Type B pancreatic cell (in vitro differentiated cells): ENCODE results near the gene ICA1. TPM values are rescaled to one million over a fixed set of nuclear protein-coding genes. Genes with fewer than 3 reads are reported as not detected.

ENCODE experiments used
- DNase-seq: peaks from one replicate; pipeline ENCODE4 v3.0.0; 2021; ENCODE audit warnings: mixed read lengths; ENCODE audit not compliant: unreplicated experiment; ENCODE audit errors: extremely low spot score
- H3K27ac Mint-ChIP-seq: 2 replicates; pipeline ENCODE4 v1.8.0; 2021; ENCODE audit warnings: mild to moderate bottlenecking, mixed read lengths
- H3K27me3 Mint-ChIP-seq: 2 replicates; pipeline ENCODE4 v1.8.0; 2021; ENCODE audit warnings: mixed read lengths
- H3K36me3 Mint-ChIP-seq: 2 replicates; pipeline ENCODE4 v1.8.0; 2021; ENCODE audit warnings: mixed read lengths
- H3K4me1 Mint-ChIP-seq: one replicate; pipeline ENCODE4 v1.8.0; 2021; ENCODE audit warnings: mixed read lengths; ENCODE audit not compliant: unreplicated experiment
- H3K4me3 Mint-ChIP-seq: 2 replicates; pipeline ENCODE4 v1.8.0; 2021; ENCODE audit warnings: mild to moderate bottlenecking, mixed read lengths
- H3K9me3 Mint-ChIP-seq: 2 replicates; pipeline ENCODE4 v1.8.0; 2021; ENCODE audit warnings: mixed read lengths
- CTCF ChIP-seq: fragments of 200-600 bp; sonication (generic); conservative IDR thresholded peaks from 2 replicates; pipeline ENCODE4 v1.5.0; 2021; ENCODE audit warnings: antibody characterized with exemption, mild to moderate bottlenecking
- total RNA-seq: library from RNA; stranded (reverse); gene quantifications from 2 replicates; pipeline ENCODE4 v1.2.1, GENCODE V29; 2021; ENCODE audit warnings: low replicate concordance

Gene ICA1
- total RNA-seq, 1 donor from 2014 or later: 9.8 TPM

GRCh38 chr7:8296362-8296659, 34.3 kb upstream of the ICA1 start:
- no peak for TF ChIP-seq CTCF
- Mint-ChIP-seq H3K4me3 (no peak overlapping the region), H3K9me3 (no peaks in the 10 kb centered on the region), H3K27ac (no peak overlapping the region), H3K4me1 (peaks cover 4% of the 10 kb centered on the region), H3K27me3 (peaks cover 25% of the 10 kb centered on the region), H3K36me3 (no peaks in the 10 kb centered on the region)
- no peak for DNase-seq

DNA sequence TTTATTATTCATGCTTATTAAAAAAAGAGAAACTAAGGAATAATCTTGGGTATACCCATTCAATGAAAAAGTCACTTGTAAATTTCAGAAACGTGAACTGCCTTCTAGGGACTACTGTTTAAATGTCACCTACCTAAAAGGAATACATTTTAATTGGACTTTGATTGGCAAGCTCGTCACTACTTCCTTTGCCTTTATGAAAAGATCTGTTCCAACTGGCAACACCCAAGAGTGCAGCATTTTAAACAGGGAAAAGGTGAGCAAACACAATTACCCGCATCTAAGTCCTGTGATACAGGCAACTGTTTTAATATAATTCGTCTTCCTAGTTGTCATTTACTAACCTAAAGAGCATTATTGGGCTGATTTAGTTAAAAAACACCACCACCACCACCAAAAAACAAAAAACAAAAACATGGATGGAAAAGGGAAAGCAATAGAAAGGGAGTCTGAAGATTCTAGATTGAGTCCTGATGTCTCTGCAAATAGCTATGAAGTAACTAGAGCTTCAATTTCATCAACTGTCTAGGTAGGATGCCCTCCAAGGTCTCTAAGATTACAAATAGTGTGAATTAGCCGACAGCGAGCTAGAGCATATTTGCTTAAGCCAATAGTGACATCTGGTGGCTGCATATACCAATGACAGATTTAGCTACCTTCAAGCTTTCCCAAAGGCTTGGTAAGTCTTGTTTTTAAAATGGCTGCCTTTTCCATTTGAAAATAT, 33.8 kb upstream of the ICA1 start:
- DNase-seq: no peak

DNA sequence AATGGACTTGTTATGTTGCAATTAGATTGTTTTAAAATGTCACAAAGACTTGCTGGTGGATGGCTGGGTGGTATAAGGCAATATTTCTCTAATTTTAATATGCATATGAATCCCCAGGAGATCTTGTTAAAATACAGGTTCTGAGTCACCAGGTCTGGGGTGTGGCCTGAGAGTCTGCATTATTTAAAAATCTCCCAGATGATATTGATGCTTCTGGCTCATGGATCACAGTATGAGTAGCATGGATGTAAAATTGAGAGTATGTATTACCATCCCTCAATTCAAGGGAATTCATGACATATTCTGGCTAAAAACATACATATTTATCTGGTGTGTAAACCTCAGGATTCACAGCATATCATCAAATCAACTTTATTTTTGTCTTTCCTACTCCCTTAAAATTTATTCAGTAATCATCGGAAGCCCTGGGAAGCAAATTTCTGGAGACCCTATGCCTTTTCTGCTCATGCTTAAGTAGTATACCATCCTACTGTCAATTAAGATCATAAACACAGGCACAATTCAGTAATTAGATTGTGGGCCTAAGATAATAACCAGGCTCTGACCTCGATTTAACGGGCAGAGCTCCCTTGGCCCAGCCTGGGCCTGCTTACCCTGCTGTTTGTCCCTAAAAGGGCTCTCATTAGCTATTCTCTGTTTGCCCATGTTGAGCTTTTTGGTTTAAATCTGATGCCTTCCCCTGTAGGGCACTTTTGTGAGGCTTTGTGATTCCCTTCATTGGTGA, 29.6 kb upstream of the ICA1 start:
- H3K36me3 Mint-ChIP-seq: no peaks in the 10 kb centered on the region
- no peak overlapping the region for H3K4me3 Mint-ChIP-seq
- H3K9me3 Mint-ChIP-seq: no peaks in the 10 kb centered on the region
- no peak for DNase-seq
- H3K27ac Mint-ChIP-seq: no peak overlapping the region
- TF ChIP-seq CTCF: no peak
- peaks cover 61% of the 10 kb centered on the region for H3K27me3 Mint-ChIP-seq
- peaks cover 4% of the 10 kb centered on the region for H3K4me1 Mint-ChIP-seq

More for the DNA sequence above, 33.8 kb upstream of the ICA1 start:
- Mint-ChIP-seq H3K36me3 (no peaks in the 10 kb centered on the region), H3K27me3 (peaks cover 30% of the 10 kb centered on the region), H3K27ac (no peak overlapping the region), H3K4me1 (peaks cover 4% of the 10 kb centered on the region), H3K4me3 (no peak overlapping the region), H3K9me3 (no peaks in the 10 kb centered on the region)
- TF ChIP-seq CTCF: peak; percentile 91

DNA sequence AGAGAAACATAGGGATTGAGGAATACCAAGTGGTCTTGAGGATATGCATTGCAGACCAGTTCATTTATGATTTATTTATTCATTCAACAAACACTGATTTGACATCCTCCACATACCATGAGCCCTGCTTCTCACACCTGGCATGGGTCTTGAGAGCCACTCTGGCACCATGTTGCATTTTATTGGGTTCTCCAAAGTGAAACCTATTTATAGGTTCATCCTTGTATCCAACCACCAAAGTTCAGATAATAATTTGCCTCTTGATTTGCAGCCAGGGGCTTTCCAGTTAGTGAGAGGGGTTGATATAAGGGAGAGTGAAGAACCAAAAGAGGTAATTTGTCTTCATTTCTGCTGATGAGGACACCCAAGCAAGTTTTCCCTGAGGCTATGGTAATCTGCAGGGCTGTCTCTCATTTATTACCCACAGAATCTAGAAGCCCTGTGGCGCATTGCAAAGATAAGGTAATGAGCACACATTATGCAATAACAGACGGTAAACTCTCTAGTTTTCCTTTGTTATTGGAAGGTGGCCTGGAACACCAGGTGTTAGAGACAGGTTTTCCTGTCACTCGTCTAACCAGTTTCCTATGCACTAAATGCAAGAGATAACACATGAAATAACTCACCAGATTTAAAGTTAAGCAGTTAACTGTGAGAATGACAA, 28.8 kb upstream of the ICA1 start:
- no peak for TF ChIP-seq CTCF
- Mint-ChIP-seq H3K27ac (no peak overlapping the region), H3K4me3 (no peak overlapping the region), H3K4me1 (peaks cover under 1% of the 10 kb centered on the region), H3K36me3 (no peaks in the 10 kb centered on the region), H3K9me3 (no peaks in the 10 kb centered on the region), H3K27me3 (peaks cover 58% of the 10 kb centered on the region)
- no peak for DNase-seq

DNA sequence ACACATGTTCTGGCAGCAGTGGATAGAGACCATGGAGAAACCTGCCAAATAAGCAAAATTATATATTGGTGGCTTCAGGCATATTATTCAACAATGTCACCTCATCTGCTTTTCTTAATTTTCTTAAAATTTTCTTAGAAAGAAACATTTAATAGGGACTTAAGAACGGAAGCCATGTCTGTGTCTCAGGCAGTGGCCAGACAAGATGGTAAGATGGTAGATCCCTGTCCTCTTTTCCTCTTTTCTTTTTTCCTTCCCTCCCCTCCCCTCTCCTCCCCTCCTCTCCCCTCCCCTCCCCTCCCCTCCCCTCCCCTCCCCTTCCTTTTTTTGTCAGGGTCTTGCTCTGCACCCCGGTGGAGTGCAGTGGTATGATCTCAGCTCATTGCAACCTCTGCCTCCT, 24.2 kb upstream of the ICA1 start:
- Mint-ChIP-seq H3K27me3 (peaks cover 69% of the 10 kb centered on the region), H3K4me1 (no peaks in the 10 kb centered on the region), H3K36me3 (no peaks in the 10 kb centered on the region), H3K4me3 (no peak overlapping the region), H3K9me3 (no peaks in the 10 kb centered on the region), H3K27ac (no peak overlapping the region)
- no peak for TF ChIP-seq CTCF
- DNase-seq: no peak
